HG02981 (cell line): Measurements from ENCODE around the gene XKRX.

Experiments
- ATAC-seq: cut with Tn5 transposase; IDR thresholded peaks from one replicate; pipeline ENCODE4 v1.9.1; 2021; ENCODE audit warnings: mild to moderate bottlenecking, moderate library complexity; ENCODE audit not compliant: unreplicated experiment

The XKRX gene

DNA sequence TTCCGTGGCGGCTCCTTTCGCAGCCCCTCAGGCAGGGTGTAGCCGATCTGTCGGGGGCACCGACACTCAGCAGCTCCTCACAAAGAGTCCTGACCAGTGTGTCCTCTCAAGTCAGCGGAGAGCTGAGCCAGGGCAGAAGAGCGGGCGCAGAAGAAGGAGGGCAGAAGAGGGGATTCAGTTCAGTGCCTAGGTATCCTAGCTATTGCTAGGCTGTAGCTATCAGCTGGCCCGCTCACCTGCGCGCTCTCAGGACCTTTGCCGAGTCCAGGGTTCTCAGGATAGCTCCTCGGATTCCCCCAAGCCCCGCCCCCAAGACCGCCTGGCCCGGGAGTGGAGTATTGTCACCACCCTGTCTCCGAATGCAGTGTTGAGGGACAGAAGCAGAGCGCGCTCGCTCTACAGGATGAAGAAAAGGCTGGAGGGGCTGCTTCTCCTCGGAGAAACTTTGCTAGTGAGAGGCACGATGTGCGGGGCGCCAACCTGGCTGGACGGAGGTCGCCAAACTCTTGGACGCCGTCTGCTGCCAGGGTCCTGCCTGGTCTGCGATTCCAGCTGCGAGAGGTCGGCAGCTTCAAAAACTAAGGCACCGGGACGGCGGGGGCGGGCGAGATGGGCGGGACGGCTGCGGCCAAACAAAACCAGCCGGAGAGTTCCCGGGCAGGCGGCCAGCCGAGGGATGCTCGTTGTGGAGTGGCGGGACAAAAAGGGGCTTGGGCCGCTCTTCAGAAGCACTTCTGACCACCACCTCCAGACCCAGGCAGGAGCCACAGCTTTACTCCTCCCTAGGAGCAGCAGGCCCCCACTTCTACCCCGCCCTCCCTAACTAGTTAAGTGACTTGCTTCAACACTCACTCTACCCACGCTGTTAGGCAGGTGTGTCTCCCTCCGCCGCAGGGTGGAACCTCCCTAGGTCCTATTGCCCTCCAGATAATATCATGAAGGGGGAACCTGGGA lies at the start of gene XKRX:
Gene XKRX (minus strand): TSS at position 258 of the 954 bp plus-strand sequence. CDS start 613 bp downstream, outside the sequence.
- ATAC-seq = peak; percentile 46

DNA sequence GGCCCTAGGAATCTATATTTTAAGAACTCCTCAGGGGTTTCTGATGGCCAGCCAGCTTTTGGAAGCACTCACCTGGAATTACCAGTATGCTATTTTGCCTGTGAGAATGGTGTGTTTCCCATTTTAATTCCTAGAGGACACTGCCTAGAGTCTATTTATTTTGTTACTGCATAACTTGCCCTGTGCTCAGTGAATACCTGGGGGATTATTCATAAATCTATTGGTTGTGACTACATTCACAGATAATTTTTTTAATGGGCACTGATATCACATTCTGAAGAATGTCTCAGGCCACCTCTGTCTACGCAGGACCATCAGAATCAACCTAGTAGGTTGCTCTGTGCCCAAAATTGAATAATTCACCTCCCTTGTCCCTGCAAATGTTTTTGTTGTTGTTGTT lies 47.5 kb upstream of the XKRX start:
- no peak for ATAC-seq

DNA sequence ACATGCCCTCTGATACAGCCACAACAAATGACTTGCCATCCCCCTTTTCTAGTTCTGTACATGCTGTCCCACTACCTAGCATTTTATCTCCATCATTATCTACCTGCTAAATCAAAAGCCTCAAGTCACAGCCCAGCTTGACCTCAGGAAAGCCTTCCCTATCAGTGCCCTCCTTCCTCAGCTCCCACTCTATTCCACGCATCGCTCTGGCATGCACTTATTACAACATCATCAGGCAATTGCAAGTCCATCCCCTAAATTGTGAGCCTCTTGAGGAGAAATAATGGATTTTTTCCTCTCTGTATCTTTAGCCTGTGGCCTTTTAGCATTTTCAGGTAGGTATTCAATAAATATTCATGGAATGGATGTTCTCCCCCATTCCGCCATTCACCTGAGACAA lies 46.5 kb upstream of the XKRX start:
- no peak for ATAC-seq

DNA sequence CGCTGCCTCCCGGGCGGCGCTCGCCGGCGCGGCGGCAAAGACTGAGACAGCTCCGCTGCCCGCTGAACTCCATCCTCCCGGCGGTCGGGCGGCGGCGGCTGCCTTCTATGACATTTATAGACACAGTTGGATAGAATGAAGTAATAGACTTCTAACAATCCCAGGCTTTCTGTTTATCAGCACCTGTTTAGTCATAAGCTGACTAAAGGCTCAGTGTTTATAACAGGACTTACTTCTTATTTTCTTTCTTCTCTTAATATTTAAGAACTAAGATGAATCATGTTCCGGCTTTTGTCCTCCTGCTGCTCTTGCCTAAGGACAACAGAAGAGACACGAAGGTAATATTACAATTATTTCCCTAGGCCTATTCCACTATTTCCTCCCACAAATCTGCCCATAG lies 44.7 kb upstream of the XKRX start:
- ATAC-seq = no peak

DNA sequence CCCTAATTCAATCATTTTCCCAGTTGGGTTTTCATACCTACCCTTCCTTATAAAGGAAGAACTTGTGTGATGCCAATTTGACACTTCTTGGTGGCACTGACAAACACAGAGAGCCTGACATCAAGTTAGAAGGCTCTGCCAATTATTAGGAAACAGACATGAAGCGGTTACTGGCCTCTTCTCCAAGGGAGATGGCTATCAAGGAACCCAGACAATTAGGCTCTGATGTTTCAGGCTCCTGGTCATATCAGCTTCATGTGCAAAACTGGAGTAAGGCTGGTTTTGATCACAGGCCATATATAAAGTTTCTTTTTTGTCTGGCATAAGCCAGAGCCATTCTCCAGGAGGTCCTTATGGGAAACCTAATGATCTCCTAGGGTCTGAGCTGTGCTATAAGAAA lies 41.2 kb upstream of the XKRX start:
- no peak for ATAC-seq

DNA sequence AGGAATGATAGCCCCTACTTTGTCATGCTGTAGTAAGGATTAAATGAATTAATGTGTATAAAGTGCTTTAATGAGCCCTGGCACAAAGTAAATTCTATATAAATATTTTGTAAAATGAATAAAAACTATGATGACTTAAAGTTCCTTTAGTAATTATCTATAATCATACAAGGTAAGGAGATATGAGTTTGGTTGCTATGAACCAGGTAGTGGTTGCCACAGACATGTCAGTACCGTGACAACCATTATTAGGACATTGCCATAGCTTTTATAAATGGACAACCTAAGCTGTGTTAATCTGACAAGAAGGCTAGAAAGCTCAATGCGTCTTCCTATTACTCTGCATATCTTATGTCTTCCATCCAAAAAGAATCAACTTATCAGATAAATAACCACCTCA lies 40.7 kb upstream of the XKRX start, which contains the start of gene ARL13A:
Gene ARL13A (plus strand): TSS at position 301 of the 400 bp plus-strand sequence. CDS start 3,982 bp downstream, outside the sequence.
- no peak for ATAC-seq

DNA sequence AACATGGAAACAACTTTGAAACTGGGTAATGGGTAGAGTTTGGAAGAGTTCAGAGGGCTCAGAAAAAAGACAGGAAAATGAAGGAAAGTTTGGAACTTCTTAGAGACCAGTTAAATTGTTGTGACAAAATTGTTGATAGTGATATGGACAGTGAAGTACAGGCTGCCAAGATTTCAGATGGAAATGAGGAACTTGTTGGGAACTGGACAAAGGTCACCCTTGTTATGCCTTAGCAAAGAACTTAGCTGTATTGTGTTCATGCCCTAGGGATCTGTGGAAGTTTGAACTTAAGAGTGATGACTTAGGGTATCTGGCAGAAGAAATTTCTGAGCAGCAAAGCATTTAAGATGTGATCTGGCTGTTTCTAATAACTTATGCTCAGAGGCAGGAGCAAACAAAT lies 35.6 kb upstream of the XKRX start:
- no peak for ATAC-seq

DNA sequence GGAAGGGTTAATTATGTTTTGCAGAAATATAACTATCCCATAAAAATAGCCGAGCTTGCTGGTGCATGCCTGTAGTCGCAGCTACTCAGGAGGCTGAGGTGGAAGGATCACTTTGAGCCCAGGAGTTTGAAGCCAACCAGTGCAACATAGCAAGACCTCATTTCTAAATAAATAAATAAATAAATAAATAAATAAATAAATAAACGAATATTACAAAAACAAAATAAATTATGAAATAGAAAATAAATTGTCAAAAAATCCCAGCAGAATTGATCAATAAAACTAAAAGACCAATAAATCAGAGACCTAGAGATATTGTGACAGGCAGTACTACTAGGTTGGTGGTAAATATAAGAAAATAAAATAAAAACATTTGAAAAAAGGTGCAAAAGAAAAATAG lies 34.1 kb upstream of the XKRX start:
- no peak for ATAC-seq

DNA sequence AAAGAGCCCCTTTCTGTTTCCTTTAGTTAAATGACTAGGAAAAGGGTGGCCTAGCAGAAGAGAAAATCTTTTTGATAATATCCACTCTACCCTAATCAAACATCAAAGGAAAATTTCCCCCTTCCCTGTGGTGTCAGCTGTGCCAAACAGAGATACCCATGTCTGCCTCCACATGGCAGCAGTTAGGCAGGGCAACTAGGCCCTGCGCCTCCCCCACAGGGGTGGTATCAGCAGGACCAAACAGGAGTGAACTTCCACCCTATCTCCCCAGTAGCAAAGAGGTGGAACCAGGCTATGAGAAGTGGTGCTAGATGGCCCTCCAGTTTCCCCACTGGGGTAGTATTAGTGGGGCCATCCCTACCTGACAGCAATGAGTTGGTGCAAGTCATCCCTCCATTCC lies 19.8 kb upstream of the XKRX start:
- ATAC-seq = no peak

DNA sequence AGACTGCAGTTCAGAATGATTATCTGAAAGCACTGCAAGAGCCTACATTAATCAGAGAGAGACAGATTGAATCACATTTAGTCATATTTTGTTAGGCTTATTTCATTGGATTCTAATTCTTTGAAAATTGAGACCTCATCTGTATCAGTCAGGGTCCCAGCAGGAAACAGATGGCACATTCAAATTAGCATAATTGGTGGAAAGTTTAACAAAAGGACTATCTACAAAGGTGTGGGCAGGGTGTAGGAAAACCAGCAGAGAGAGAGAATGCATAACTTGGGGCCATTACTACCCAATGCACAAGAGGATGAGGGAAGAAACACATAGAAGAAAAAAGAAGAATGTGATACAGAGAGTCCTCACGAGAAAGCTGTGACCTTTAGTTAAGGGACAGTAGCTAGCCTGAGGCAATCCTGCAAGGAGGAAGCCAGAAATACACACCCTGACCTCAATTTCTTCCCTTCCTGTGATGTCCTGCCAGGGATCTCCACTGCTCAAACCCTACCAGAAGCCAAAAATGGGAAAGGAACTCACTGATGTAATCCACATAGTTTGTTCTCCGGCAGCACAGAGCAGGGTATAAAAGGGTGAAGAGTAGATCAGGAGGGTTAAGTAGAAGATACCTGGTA lies 17.7 kb upstream of the XKRX start:
- ATAC-seq = no peak

DNA sequence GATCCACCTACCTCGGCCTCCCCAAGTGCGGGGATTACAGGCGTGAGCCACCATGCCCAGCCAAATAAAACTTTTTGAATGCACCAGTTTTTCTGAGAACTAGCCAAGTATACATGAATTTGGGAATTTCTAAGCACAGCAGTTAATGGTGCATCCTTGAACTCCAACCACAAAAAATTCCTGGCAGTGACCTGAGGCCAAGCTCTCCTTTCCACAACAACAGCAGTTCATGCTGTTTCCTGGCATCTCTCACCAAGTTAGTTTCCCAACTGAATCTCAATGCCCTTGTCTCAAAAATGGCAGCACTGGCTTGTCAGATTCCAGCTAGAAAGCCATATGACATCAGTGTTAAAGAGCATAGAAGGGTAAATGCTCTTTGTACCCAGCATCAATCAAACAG lies 15.9 kb upstream of the XKRX start:
- no peak for ATAC-seq

DNA sequence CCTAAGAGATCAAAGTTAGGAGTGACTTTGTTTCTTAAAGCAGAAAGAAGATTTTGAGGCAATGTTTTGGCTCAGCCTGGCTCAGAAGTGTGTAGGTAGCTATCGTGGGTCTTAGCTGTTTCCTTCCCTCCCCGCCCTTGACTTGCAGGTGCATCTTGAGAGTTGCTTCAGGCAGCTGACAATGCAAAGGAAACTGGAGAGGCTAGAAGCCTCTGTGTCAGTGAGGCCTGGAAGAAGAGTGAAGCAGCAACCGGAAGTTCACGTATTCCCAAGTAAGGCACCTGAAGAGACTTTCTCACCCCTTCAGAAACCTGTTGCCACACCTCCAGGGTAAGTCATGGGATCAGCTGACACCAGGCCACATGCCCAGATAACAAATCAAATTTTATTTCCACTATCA lies 10.6 kb upstream of the XKRX start:
- ATAC-seq = no peak

DNA sequence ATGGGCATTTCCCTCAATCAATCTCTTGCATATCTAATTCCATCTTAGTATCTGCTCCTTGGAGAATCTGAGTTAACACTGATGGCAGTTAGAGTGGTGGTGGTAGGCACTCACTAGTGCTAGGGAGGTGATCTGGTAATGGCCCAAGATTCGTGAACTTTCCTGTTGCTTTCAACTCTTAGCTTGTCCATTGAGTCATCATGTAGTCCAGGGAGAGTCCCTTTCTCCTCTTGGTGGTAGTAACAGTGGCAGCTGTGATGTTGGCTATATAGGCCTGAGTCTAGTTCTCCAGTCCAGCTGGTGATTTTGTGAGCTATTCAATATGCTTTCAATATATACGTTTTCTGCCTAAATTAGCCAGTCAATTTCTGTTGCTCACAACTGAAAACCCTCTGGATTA lies 7.0 kb upstream of the XKRX start:
- no peak for ATAC-seq

DNA sequence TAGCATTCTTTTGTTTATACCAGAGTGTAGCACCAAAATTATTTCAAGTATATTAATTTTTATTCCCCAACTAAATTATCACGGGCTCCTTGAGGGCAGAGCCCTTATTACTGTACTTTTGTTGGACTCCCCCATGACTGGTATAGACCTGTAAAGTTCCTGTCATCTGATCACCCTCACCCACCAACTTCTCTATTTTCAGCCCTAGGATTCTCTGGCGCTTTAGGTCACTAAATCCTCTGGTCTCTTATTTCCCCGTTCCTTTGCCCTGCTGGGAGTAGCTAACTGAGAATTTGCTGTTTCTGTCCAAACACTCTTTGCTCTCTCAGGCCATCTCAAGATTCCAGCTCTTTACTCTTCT lies 3.2 kb upstream of the XKRX start:
- ATAC-seq = no peak

DNA sequence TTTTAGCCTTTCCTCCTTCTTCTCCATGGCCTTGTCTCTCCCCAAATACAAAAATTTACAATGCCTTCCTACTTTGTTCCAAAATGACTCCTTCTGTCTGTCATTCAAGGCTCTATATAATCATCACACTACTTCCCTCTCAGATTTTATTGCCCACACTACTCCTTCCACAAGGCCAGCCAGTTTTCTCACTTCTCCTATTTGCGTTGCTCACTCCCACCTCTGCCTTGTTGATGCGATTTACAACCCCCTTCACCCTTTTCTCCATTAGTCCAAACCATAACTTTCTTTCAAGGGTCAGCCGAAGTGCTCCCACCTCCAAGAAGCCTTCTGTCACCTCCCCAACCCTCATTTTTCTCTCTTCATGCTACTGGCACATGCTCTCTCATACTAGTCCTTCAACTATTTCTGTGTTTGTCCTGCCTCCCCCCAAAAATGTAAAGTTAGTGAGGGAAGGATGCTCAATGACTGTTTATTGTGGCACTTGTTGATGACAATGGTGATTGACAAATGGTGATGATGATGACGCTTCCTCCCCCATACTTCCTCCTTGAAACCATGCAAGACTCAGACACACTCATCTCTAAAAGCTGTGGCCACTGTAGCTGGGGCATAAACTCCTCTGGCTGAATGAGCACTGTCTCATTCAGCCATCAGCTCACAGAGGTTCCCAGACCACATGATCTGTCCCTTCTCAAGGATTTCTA lies 2.7 kb upstream of the XKRX start:
- peak; percentile 80 for ATAC-seq

DNA sequence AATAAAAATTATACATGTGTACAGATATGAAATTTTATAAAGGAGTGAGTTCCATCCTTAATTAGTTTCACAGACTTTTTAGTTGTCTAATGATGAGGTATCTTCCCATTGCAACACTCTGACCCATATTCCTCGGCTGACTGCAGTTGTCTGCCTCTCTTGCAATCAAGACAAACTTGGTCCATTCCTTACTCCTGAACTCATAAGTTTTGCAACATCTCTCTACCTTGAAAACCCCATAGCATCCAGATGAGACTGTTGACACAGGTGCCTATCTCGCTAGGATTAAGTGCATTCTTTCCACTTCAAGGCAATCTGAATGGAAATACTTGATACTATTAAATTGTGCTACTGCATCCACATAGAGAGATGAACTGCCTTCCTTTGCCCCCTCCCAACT lies 2.3 kb downstream of the XKRX start:
- ATAC-seq = no peak

DNA sequence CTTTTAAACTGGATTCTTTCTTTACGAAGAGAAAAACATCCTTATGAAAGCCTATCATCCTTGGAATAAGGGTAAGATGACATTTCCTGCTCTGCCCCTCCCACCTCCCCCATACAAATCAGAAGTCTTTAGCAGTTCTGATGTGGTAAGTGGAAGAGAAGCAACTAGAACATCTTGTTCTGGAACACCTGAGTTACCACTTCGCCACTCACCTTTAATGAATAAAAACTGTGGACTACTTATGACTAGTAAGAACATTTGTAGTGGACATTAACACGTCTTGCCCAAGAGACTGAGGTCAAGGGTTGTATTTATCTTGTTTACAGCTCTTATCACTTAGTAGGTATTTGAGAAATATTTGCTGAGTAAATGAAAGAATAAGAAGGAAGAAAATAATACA lies 4.3 kb downstream of the XKRX start:
- no peak for ATAC-seq

DNA sequence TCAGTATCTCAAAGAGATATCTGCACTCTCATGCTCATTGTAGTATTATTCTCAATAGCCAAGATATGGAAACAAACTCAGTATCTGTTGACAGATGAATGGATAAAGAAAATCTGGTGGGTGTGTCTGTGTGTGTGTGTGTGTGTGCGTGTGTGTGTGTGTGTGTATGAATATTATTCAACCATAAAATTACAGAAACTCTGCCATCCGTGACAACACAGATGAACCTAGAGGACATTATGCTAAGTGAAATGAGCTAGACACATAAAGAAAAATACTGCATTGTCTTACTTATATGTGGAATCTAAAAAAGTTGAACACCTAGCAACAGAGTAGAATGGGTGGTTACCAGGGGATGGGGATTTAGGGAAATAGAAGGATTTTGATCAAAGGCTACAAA lies 13.2 kb downstream of the XKRX start:
- ATAC-seq = no peak

DNA sequence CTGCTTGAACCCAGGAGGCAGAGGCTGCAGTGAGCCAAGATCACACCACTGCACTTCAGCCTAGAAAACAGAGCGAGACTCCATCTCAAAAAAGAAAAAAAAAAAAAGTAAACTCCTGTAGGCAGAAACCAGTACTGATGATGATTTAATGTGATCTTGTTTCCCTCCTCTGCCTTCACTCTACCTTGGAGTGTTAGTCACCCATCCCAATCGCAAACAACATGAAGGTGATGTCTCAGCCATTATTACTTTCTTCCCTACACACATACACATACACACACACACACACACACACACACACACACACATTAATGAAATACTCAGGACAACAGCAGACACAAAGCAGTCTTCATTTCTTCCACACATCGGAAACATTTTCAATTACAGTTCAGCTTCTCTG lies 15.6 kb downstream of the XKRX start:
- no peak for ATAC-seq

DNA sequence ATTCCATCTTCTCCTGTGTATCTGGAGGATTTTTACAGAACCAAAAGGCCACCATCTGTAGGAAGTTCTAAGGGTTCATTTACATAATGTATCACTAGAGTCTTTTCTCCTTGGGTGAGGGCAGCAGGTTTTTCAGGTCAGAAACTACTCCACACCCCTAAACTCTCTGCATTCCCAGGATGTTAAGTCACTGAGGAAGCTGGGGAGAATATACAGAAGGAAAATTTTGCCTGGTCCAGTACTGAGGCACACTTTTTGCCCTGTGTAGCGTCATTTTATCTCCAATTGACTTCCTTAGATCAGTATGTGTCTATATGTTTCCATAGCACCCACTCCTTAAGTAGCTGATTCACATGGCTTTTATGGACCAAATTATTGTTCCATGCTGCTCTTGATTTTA lies 17.0 kb downstream of the XKRX start:
- no peak for ATAC-seq

DNA sequence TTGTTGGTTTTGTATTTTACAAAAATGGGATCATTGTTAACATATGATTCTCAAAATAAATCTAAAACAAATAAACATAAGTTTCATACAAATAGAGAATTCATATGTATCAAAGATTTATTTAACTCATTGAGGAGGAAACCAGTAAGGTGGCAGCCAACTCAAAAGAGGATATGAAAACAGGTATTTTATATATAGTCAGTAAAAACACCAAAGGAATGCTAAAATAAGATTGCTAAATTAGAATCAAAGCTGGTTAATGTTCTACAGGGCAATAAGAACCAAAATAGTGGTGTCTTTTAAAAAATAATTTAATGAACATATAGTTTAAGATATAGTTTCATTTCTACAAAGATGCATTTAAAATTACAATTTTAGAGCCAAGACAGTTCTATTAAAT lies 23.1 kb downstream of the XKRX start:
- no peak for ATAC-seq

DNA sequence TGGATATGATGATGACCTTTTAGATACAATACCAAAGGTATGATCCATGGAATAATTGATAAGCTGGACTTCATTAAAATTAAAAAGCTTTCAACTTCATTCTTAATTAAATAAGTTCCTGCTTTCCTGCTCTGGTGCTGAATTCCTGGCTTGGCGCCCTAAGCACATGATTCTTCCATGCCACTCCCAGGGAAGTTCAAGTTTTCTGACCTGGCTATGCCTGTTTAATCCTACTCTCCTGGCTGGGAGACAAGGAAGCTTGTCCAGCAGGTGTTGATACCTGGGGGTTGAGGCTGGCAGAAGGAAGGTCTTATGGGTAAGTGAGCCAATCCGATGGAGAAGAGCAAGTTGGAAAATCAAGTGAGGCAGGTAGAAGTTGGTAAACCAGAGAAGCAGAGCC lies 24.3 kb downstream of the XKRX start:
- no peak for ATAC-seq
